GM23248 (cell line): ENCODE data around the gene COA8.

Experiments used
- EZH2 ChIP-seq: fragments of 200-600 bp; sonication (generic); IDR thresholded peaks from 2 replicates; pipeline ENCODE4 v1.6.1; 2018; ENCODE audit warnings: antibody characterized with exemption, mild to moderate bottlenecking; ENCODE audit not compliant: insufficient read depth, poor library complexity, severe bottlenecking
- EZH2phosphoT487 ChIP-seq: fragments of 200-600 bp; sonication (generic); IDR thresholded peaks from 2 replicates; pipeline ENCODE4 v1.6.1; 2018; ENCODE audit warnings: antibody characterized with exemption, moderate library complexity, mild to moderate bottlenecking, low read depth; ENCODE audit not compliant: insufficient read depth

DNA sequence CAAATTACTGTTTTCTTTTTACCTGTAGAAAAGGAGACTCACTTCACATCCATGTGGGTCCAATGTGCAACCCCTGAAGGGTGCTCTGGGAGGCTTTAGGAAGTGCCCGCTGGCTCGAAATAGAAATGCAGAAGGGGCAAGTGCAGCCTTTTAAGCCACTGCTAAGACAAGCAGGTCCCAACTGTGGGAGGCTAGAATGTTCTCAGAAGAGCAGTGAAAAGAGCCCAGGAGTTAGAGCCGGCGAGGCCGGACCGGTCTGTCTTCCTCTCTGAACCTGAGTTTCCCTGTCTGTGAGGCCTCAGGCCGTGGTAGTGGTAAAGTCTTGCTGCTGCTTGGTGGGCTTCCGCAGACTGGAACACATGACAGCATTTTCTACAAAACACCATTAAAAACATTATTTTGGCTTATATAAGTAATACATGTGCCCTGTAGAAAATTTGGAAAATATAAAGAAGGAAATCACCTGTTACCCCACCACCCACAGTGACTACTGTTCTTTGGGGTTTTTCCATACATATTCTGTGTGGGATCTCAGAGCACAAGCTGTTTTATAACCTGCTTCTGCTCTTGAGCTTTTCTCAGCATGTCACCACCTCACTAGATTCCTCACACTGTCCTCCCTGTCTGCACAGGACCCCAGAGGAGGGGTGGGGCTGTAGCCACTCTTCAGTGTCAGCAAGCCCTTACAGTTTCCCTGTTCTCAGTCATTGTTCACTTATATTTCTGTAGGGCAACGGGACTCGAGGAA lies 46.2 kb upstream of the COA8 start:
- TF ChIP-seq EZH2phosphoT487: no peak
- no peak for TF ChIP-seq EZH2
